Measurements from ENCODE around the gene MYCBP2.

MYCBP2 gene

GRCh38 chr13:77326905-77327604, at the start of gene MYCBP2:
Gene MYCBP2 (minus strand): TSS chr13:77327094. CDS start chr13:77326775, 319 bp downstream.
- TF ChIP-seq CTCF (conservative IDR thresholded peaks at IDR 0.05; ENCODE audit: low read length): no peak
- peak; percentile 98 for DNase-seq (ENCODE audit: low read depth)
- H3K4me3 ChIP-seq (ENCODE audit: low read length): peak within 1 kb of the TSS; percentile 85

GRCh38 chr13:77375560-77376108, 48.7 kb upstream of the MYCBP2 start:
- no peak for TF ChIP-seq CTCF (conservative IDR thresholded peaks at IDR 0.05; ENCODE audit: low read length)
- no peak overlapping the region for H3K4me3 ChIP-seq (ENCODE audit: low read length)
- DNase-seq (ENCODE audit: low read depth): no peak

GRCh38 chr13:77374786-77375185, 47.9 kb upstream of the MYCBP2 start:
- no peak for DNase-seq (ENCODE audit: low read depth)
- TF ChIP-seq CTCF (conservative IDR thresholded peaks at IDR 0.05; ENCODE audit: low read length): no peak
- no peak overlapping the region for H3K4me3 ChIP-seq (ENCODE audit: low read length)

GRCh38 chr13:77374339-77374738, 47.4 kb upstream of the MYCBP2 start:
- no peak for DNase-seq (ENCODE audit: low read depth)
- no peak overlapping the region for H3K4me3 ChIP-seq (ENCODE audit: low read length)
- TF ChIP-seq CTCF (conservative IDR thresholded peaks at IDR 0.05; ENCODE audit: low read length): no peak

GRCh38 chr13:77373502-77373901, 46.6 kb upstream of the MYCBP2 start:
- TF ChIP-seq CTCF (conservative IDR thresholded peaks at IDR 0.05; ENCODE audit: low read length): no peak
- no peak for DNase-seq (ENCODE audit: low read depth)
- H3K4me3 ChIP-seq (ENCODE audit: low read length): no peak overlapping the region

GRCh38 chr13:77372275-77372674, 45.4 kb upstream of the MYCBP2 start:
- peak; percentile 72 for DNase-seq (ENCODE audit: low read depth)
- TF ChIP-seq CTCF (conservative IDR thresholded peaks at IDR 0.05; ENCODE audit: low read length): no peak
- no peak overlapping the region for H3K4me3 ChIP-seq (ENCODE audit: low read length)

- TF ChIP-seq CTCF (conservative IDR thresholded peaks at IDR 0.05; ENCODE audit: low read length): no peak
- DNase-seq (ENCODE audit: low read depth): no peak
- no peak overlapping the region for H3K4me3 ChIP-seq (ENCODE audit: low read length)
These were observed 44.0 kb upstream of the MYCBP2 start for GRCh38 chr13:77370888-77371287.

All from AG10803 (cell line).